ENCODE measurements around the gene SFT2D3.

The SFT2D3 gene

GRCh38 chr2:127664895-127665225, 36.4 kb upstream of the SFT2D3 start:
- DNase-seq, result no peak

- no peak for DNase-seq
Measured at GRCh38 chr2:127665267-127665893, 35.9 kb upstream of the SFT2D3 start.

GRCh38 chr2:127669056-127669455, 32.2 kb upstream of the SFT2D3 start:
- no peak for DNase-seq

- DNase-seq, result no peak
Measured at GRCh38 chr2:127670055-127670956, 31.0 kb upstream of the SFT2D3 start.

GRCh38 chr2:127670957-127671290, 30.4 kb upstream of the SFT2D3 start:
- DNase-seq, result no peak

GRCh38 chr2:127671557-127672302, 29.6 kb upstream of the SFT2D3 start:
- no peak for DNase-seq

GRCh38 chr2:127672341-127673224, 28.7 kb upstream of the SFT2D3 start:
- no peak for DNase-seq

GRCh38 chr2:127673291-127674069, 27.8 kb upstream of the SFT2D3 start:
- no peak for DNase-seq

- DNase-seq, result no peak
Measured at GRCh38 chr2:127674241-127675209, 26.8 kb upstream of the SFT2D3 start.

- peak in 1 of 2 experiments; percentile 9 for DNase-seq
Measured at GRCh38 chr2:127675331-127676261, 25.7 kb upstream of the SFT2D3 start, which contains the start of gene LIMS2. Gene LIMS2 (minus strand): TSS chr2:127675530. CDS start chr2:127675024, 506 bp downstream.

- no peak for DNase-seq
Measured at GRCh38 chr2:127676906-127677305, 24.4 kb upstream of the SFT2D3 start.

GRCh38 chr2:127678531-127678930, 22.8 kb upstream of the SFT2D3 start:
- DNase-seq, result no peak

GRCh38 chr2:127678991-127679390, 22.3 kb upstream of the SFT2D3 start:
- DNase-seq, result no peak

GRCh38 chr2:127679680-127680361, 21.5 kb upstream of the SFT2D3 start:
- no peak for DNase-seq

- no peak for DNase-seq
Measured at GRCh38 chr2:127680706-127681287, 20.5 kb upstream of the SFT2D3 start.

- DNase-seq, result no peak
Measured at GRCh38 chr2:127681288-127681804, 20.0 kb upstream of the SFT2D3 start.

- DNase-seq, result no peak
Measured at GRCh38 chr2:127681976-127682857, 19.1 kb upstream of the SFT2D3 start.
